BJ (cell line): ENCODE data around the gene MKNK1. TPM values are rescaled to one million over a fixed set of nuclear protein-coding genes. Genes with fewer than 3 reads are reported as not detected.

Source experiments
- CTCF ChIA-PET: fragments of 350-600 bp; formaldehyde crosslinking; extraction: SDS; loops from one replicate; lab custom pipeline; 2021; ENCODE audit warnings: antibody characterized with exemption, inconsistent platforms; lab: Yijun Ruan, JAX
- POLR2A ChIA-PET: fragments of 300-600 bp; sonication (Branson Sonifier 250); formaldehyde crosslinking; extraction: SDS; loops from one replicate; lab custom pipeline; 2021; ENCODE audit warnings: antibody characterized with exemption; lab: Charles Lee
- DNase-seq: peaks from one replicate; pipeline ENCODE4 v3.0.0-alpha.2; 2011; ENCODE audit warnings: low read depth
- H3K27me3 ChIP-seq: 2 replicates; pipeline ENCODE4 v1.6.0; 2011; ENCODE audit warnings: low read length; ENCODE audit not compliant: control insufficient read depth, insufficient read depth
- H3K36me3 ChIP-seq: 2 replicates; pipeline ENCODE4 v1.5.1; 2011; ENCODE audit warnings: low read length; ENCODE audit not compliant: control insufficient read depth, insufficient read depth
- H3K4me3 ChIP-seq: 2 replicates; pipeline ENCODE4 v1.5.1; 2011; ENCODE audit warnings: low read depth, mild to moderate bottlenecking, control low read depth, low read length
- polyA plus RNA-seq: library from polyadenylated mRNA; depleted of rRNA; stranded (reverse); fragments of >200 nt; gene quantifications from 2 replicates; pipeline ENCODE4 v1.2.3, GENCODE V29; 2011
- TF ChIP-seq, protein P1 (sequence below): IDR thresholded peaks from 2 replicates; pipeline ENCODE4 v1.5.1; 2011; ENCODE audit warnings: low read depth, mild to moderate bottlenecking, control low read depth, inconsistent platforms, low read length, moderate library complexity; ENCODE audit not compliant: insufficient read depth

The MKNK1 gene
- polyA plus RNA-seq, 1 experiment = 30.1 TPM

DNA sequence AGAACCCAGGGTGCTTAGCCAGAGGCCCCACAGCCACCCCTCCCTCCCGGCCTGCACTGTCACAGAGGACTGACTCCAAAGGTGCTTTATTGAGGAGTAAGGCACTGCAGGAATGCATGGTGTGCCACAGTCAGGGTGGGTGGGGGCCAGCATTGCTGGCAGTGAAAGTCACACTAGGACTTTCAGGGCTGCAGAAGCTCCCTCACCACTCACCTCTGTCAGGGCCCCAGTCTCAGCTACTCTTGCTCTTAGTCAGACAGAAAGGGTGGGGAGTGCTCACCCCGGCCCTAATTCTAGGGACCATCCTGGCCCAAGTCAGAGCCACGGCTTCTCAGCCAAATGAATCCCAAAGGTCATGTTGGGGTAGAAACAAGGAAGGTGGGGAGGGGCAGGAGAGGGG lies 72.0 kb downstream of the MKNK1 start:
- ChIA-PET POLR2A (no interaction called here), CTCF (interaction anchor here (0.7 to 11.1 kb wide), 6 partner anchors 51 to 193 kb away, joined by 3 to 176 read pairs (median 15); no protein-coding TSS in a partner anchor)
- peaks cover 28% of the 10 kb centered on the region for H3K27me3 ChIP-seq
- DNase-seq = no peak
- no peaks in the 10 kb centered on the region for H3K36me3 ChIP-seq
- TF ChIP-seq, protein P1, sequence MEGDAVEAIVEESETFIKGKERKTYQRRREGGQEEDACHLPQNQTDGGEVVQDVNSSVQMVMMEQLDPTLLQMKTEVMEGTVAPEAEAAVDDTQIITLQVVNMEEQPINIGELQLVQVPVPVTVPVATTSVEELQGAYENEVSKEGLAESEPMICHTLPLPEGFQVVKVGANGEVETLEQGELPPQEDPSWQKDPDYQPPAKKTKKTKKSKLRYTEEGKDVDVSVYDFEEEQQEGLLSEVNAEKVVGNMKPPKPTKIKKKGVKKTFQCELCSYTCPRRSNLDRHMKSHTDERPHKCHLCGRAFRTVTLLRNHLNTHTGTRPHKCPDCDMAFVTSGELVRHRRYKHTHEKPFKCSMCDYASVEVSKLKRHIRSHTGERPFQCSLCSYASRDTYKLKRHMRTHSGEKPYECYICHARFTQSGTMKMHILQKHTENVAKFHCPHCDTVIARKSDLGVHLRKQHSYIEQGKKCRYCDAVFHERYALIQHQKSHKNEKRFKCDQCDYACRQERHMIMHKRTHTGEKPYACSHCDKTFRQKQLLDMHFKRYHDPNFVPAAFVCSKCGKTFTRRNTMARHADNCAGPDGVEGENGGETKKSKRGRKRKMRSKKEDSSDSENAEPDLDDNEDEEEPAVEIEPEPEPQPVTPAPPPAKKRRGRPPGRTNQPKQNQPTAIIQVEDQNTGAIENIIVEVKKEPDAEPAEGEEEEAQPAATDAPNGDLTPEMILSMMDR = no peak
- H3K4me3 ChIP-seq = no peak overlapping the region

DNA sequence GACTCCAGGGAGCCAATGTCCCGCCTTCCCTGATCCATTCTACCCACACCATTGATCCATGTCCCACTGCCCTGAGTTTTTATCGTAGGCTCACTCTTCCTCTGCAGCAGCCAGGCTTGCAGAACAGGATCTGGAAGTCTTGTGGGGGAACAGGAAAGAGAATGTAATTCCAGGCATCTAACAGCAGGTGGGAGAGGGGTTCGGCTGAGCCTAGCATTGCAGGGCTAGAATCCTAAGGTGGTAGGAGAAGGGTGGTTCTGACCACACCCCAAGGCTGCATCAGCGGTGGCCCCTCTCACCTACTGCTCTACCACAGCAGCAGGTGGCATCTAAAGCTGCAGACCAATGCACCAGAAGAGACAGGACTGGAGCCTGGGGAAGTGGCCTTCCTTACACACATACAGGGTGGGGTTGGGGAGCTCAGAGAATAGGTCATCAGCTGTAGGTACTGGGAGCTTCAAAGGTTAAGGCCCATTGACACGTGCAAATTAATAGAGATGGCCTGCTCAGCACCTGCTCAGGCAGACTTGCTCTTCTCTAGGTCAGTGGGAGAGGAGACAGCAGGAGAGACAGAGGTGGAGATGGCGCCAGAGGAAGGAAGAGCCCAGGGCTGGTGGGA lies 73.2 kb downstream of the MKNK1 start:
- no peak for DNase-seq
- Histone ChIP-seq H3K27me3 (peaks cover 32% of the 10 kb centered on the region), H3K4me3 (no peak overlapping the region), H3K36me3 (no peaks in the 10 kb centered on the region)
- CTCF ChIA-PET = interaction anchor here (0.5 to 11.1 kb wide), 12 partner anchors 9 to 194 kb away, joined by 3 to 176 read pairs (median 21); no protein-coding TSS in a partner anchor
- TF ChIP-seq, protein P1 = no peak
- POLR2A ChIA-PET = no interaction called here

- TF ChIP-seq, protein P1 = no peak
- Histone ChIP-seq H3K27me3 (peaks cover 34% of the 10 kb centered on the region), H3K4me3 (no peak overlapping the region), H3K36me3 (no peaks in the 10 kb centered on the region)
- no peak for DNase-seq
- ChIA-PET CTCF (interaction anchor here (0.6 to 11.1 kb wide), 15 partner anchors 8 to 114 kb away, joined by 3 to 176 read pairs (median 8); no protein-coding TSS in a partner anchor), POLR2A (no interaction called here)
These were observed 73.8 kb downstream of the MKNK1 start for GRCh38 chr1:46530311-46530710.

- CTCF ChIA-PET = interaction anchor here (0.6 to 11.1 kb wide), 28 partner anchors 12 to 196 kb away, joined by 3 to 176 read pairs (median 4); partner anchors contain the start of gene KNCN
- TF ChIP-seq, protein P1 = no peak
These were observed 74.9 kb downstream of the MKNK1 start for GRCh38 chr1:46529031-46529630.

DNA sequence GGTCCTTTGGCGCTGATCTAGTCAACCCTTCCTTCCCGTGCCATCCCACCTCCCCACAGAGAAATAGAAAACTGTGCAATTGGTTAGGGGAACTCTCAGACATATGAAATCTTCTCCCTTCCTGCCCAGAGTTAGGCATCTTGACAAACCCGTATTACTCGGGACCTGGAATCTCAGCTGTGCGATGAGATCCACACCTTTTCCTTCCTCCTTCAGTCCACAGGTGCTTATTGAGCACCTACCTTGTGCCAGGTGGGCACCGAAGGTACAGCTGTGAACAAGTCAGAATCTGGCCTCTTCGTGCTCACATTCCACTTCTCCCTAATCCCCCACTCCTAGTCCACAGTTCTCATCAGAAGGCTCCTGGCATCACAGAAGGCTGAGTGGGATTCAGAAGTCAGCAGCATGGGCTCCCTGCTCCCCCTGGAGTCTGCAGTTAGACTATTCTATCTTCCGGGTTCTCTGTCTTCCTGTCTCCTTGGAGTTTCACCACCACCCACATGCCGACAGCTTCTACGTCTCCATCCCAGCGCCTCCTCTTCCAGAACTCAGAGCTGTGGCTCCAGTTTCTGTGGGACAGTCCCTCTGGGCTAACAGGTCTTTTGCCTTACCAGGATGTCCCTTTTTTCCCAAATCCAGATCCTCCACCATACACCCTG lies 75.6 kb downstream of the MKNK1 start:
- TF ChIP-seq, protein P1 = peak; percentile 32
- no peak overlapping the region for H3K4me3 ChIP-seq
- CTCF ChIA-PET = interaction anchor here (0.6 to 11.1 kb wide), 30 partner anchors 11 to 700 kb away, joined by 3 to 176 read pairs (median 4); partner anchors contain the start of gene KNCN
- POLR2A ChIA-PET = no interaction called here
- no peaks in the 10 kb centered on the region for H3K36me3 ChIP-seq
- peaks cover 35% of the 10 kb centered on the region for H3K27me3 ChIP-seq
- no peak for DNase-seq

More at GRCh38 chr1:46529031-46529630, 74.9 kb downstream of the MKNK1 start:
- H3K27me3 ChIP-seq = peaks cover 39% of the 10 kb centered on the region
- DNase-seq = no peak
- H3K4me3 ChIP-seq = no peak overlapping the region
- no peaks in the 10 kb centered on the region for H3K36me3 ChIP-seq
- POLR2A ChIA-PET = no interaction called here
